OCI-LY1 (cell line): Measurements from ENCODE around the gene TANC1.

Experiments
- H2AFZ ChIP-seq: fragments of 200-600 bp; sonication (generic), shearing (Covaris generic); 2 replicates; pipeline ENCODE4 v1.6.0; 2014; ENCODE audit warnings: antibody characterized with exemption, mild to moderate bottlenecking, low read length
- H3F3A ChIP-seq: fragments of 200-600 bp; sonication (generic), shearing (Covaris generic); 2 replicates; pipeline ENCODE4 v1.6.0; 2014; ENCODE audit warnings: mild to moderate bottlenecking, antibody characterized with exemption, low read length, moderate library complexity; ENCODE audit not compliant: insufficient read depth
- H3K27ac ChIP-seq: fragments of 200-600 bp; sonication (generic); 2 replicates; pipeline ENCODE4 v1.5.1; 2014; ENCODE audit warnings: low read length, mixed run types, mild to moderate bottlenecking, low read depth; ENCODE audit not compliant: poor library complexity, severe bottlenecking
- H3K27me3 ChIP-seq: fragments of 200-600 bp; sonication (generic); 2 replicates; pipeline ENCODE4 v1.6.0; 2014; ENCODE audit warnings: antibody characterized with exemption, mild to moderate bottlenecking, low read length, moderate library complexity; ENCODE audit not compliant: insufficient read depth
- H3K36me3 ChIP-seq: fragments of 200-600 bp; sonication (generic); 2 replicates; pipeline ENCODE4 v1.6.1; 2014; ENCODE audit warnings: mild to moderate bottlenecking, antibody characterized with exemption, low read length, moderate library complexity, mixed read lengths; ENCODE audit not compliant: insufficient read depth
- H3K4me1 ChIP-seq: fragments of 200-600 bp; sonication (generic); 2 replicates; pipeline ENCODE4 v1.5.1; 2014; ENCODE audit warnings: mild to moderate bottlenecking, low read length, moderate library complexity; ENCODE audit not compliant: insufficient read depth, severe bottlenecking
- H3K4me2 ChIP-seq: fragments of 200-600 bp; sonication (generic), shearing (Covaris generic); 2 replicates; pipeline ENCODE4 v1.6.1; 2014; ENCODE audit warnings: low read length
- H3K4me3 ChIP-seq: fragments of 200-600 bp; sonication (generic); 2 replicates; pipeline ENCODE4 v1.5.1; 2014; ENCODE audit warnings: low read length, low read depth, mild to moderate bottlenecking, mixed read lengths; ENCODE audit not compliant: poor library complexity, severe bottlenecking
- H3K79me2 ChIP-seq: fragments of 200-600 bp; shearing (Covaris generic); 2 replicates; pipeline ENCODE4 v1.6.1; 2016; ENCODE audit warnings: mixed run types, low read length, mixed read lengths; ENCODE audit not compliant: insufficient read depth
- H3K9ac ChIP-seq: fragments of 200-600 bp; sonication (generic), shearing (Covaris generic); 2 replicates; pipeline ENCODE4 v1.6.1; 2014; ENCODE audit warnings: mild to moderate bottlenecking, low read length, mixed read lengths
- H3K9me2 ChIP-seq: fragments of 200-600 bp; sonication (generic), shearing (Covaris generic); 2 replicates; pipeline ENCODE4 v1.6.1; 2014; ENCODE audit warnings: low read depth, mild to moderate bottlenecking, low read length, mixed read lengths
- H3K9me3 ChIP-seq: fragments of 200-600 bp; shearing (Covaris generic); 2 replicates; pipeline ENCODE4 v1.6.1; 2014; ENCODE audit warnings: low read length, mixed read lengths
- H4K20me1 ChIP-seq: fragments of 200-600 bp; sonication (generic), shearing (Covaris generic); 2 replicates; pipeline ENCODE4 v1.6.0; 2016; ENCODE audit warnings: mild to moderate bottlenecking, low read length; ENCODE audit not compliant: insufficient read depth
- EZH2 ChIP-seq: fragments of 200-600 bp; sonication (generic), shearing (Covaris generic); IDR thresholded peaks from 2 replicates; pipeline ENCODE4 v1.8.0; 2017; ENCODE audit warnings: borderline replicate concordance, mixed run types, mild to moderate bottlenecking, antibody characterized with exemption, low read length, moderate library complexity, mixed read lengths
- TF ChIP-seq, protein P1 (sequence below): fragments of 200-600 bp; sonication (generic), shearing (Covaris generic); IDR thresholded peaks from 2 replicates; pipeline ENCODE4 v1.5.1; 2017; ENCODE audit warnings: mild to moderate bottlenecking, antibody characterized with exemption, low read length, moderate library complexity, mixed read lengths

The TANC1 gene

DNA sequence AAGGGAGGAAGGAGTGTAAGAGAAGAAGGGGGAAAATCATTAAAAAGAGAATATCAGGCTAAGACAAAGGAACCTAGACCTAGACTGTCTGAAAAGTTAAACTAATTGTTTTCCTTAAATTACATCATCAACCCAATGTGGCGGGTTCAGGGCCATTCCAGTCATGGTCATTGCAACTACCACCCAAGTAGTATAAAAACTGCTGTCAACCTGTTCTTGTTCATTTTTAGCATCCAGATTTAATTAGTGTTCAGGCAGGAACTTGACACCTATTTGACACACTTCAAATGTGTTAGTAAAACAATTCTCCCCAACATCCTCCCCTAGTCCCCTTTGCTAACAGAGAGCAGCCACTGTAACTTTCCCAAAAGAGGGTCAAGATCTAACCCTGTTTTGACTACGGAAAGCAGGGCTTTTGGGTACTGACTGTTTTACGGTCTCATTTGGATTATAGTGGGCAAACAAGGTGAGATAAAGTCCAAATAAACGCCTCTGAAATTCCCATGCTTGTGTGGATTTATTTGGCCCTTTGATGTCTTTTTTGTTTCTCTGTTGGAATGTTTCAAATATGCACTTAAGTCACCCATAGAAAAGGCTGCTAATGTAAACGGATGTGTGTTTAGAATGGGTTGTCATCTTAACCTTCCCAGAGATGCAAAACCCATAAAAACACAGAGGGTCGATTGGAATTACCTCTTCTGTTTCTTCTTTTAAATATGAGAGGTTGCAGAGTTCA lies 19.3 kb upstream of the TANC1 start:
- H3K27ac ChIP-seq: no peak overlapping the region
- no peaks in the 10 kb centered on the region for H3K4me1 ChIP-seq
- TF ChIP-seq, protein P1, sequence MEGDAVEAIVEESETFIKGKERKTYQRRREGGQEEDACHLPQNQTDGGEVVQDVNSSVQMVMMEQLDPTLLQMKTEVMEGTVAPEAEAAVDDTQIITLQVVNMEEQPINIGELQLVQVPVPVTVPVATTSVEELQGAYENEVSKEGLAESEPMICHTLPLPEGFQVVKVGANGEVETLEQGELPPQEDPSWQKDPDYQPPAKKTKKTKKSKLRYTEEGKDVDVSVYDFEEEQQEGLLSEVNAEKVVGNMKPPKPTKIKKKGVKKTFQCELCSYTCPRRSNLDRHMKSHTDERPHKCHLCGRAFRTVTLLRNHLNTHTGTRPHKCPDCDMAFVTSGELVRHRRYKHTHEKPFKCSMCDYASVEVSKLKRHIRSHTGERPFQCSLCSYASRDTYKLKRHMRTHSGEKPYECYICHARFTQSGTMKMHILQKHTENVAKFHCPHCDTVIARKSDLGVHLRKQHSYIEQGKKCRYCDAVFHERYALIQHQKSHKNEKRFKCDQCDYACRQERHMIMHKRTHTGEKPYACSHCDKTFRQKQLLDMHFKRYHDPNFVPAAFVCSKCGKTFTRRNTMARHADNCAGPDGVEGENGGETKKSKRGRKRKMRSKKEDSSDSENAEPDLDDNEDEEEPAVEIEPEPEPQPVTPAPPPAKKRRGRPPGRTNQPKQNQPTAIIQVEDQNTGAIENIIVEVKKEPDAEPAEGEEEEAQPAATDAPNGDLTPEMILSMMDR: no peak
- TF ChIP-seq EZH2: no peak
- no peaks in the 10 kb centered on the region for H3F3A ChIP-seq
- H4K20me1 ChIP-seq: no peaks in the 10 kb centered on the region
- no peak overlapping the region for H2AFZ ChIP-seq
- no peaks in the 10 kb centered on the region for H3K27me3 ChIP-seq
- H3K79me2 ChIP-seq: no peaks in the 10 kb centered on the region
- no peaks in the 10 kb centered on the region for H3K36me3 ChIP-seq
- H3K4me2 ChIP-seq: no peak overlapping the region
- no peak overlapping the region for H3K9ac ChIP-seq
- no peak overlapping the region for H3K4me3 ChIP-seq
- H3K9me2 ChIP-seq: no peaks in the 10 kb centered on the region
- H3K9me3 ChIP-seq: no peaks in the 10 kb centered on the region

DNA sequence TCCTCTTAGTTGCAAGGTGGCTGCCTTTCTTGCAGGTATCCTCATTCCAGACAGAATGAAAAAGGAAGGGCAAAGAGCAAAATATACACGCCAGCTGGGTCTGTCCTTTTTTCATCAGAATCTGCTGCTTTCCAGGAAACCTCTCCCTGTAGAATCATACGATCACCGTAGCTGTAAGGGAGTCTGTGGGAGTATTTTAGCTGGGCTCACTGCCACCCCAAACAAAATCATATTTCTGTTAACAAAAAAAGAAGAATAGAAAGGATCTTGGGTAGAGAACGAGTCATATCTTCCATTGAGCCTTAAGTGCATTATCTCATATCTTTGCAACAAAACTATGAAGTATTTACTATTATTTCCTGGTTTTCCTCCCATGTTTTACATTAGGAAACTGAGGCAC lies 15.0 kb upstream of the TANC1 start:
- Histone ChIP-seq H2AFZ (no peak overlapping the region), H3K9me3 (no peaks in the 10 kb centered on the region), H4K20me1 (no peaks in the 10 kb centered on the region), H3K4me3 (no peak overlapping the region), H3K4me1 (no peaks in the 10 kb centered on the region), H3K27me3 (no peaks in the 10 kb centered on the region), H3K9me2 (no peaks in the 10 kb centered on the region), H3K79me2 (no peaks in the 10 kb centered on the region), H3K4me2 (no peak overlapping the region), H3K9ac (no peak overlapping the region), H3K36me3 (no peaks in the 10 kb centered on the region), H3F3A (no peaks in the 10 kb centered on the region), H3K27ac (no peak overlapping the region)
- TF ChIP-seq, protein P1: no peak
- no peak for TF ChIP-seq EZH2

DNA sequence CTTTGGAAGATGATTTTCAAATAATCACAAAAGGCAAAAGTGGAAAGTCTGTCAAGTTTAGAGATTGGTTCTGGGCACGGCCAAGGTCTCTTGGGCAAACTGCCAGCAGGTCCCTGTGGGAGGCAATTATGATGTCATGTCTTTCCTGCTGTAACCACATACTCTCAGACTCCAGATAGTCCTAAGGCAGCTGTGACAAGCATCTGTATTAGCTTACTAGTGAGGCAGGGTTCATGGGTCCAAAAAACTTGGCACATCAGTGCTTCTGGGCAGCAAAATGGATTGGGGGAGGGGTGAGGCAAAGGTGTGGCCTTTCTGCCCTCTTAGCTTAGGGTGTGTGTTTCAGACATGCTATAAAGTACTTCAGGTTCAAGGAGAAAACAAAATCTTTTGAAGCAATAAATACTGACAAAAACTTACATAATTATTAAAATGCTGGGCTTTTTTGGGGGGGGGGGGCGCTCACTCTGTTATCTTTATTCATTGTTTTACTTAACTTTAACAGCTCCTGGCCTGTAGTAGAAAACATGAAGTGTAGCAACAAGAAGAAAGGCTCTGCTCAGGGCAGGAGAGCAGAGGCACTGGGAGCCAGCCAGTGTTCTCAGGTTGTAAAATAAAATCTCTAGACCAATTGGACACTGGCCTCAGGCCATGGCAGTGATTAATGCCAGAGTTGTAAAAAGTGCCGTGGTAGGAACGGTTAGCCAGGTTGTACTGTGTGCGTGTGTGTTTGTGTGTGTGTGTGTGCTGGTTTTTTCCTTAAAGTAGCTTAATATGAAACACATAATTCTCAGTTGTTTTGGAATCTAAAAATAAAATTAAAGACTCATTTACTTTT lies 14.3 kb upstream of the TANC1 start:
- Histone ChIP-seq H3K9me3 (no peaks in the 10 kb centered on the region), H3K36me3 (no peaks in the 10 kb centered on the region), H3K9me2 (no peaks in the 10 kb centered on the region), H3F3A (no peaks in the 10 kb centered on the region), H4K20me1 (no peaks in the 10 kb centered on the region), H3K9ac (no peak overlapping the region), H3K79me2 (no peaks in the 10 kb centered on the region), H3K27me3 (no peaks in the 10 kb centered on the region), H3K4me2 (no peak overlapping the region), H2AFZ (no peak overlapping the region), H3K27ac (no peak overlapping the region), H3K4me3 (no peak overlapping the region), H3K4me1 (no peaks in the 10 kb centered on the region)
- TF ChIP-seq, protein P1: no peak
- no peak for TF ChIP-seq EZH2
